Right lobe of liver (tissue), 4 donors: ENCODE data around the gene BEGAIN.

Experiments used
- CTCF ChIP-seq, 4 donors: fragments of 200-600 bp in 3 of 4; fragments of 450-650 bp in 1 of 4; IDR thresholded peaks; one replicate each; pipeline versions ENCODE4 v1.5.1 to v1.8.0; 2016 to 2022; ENCODE audit warnings: antibody characterized with exemption in 4 of 4, mild to moderate bottlenecking in 2 of 4
- POLR2A ChIP-seq: fragments of 450-650 bp; IDR thresholded peaks from one replicate; pipeline ENCODE4 v1.6.1; 2017; ENCODE audit warnings: antibody characterized with exemption, mild to moderate bottlenecking
- donor health status: DM: no; HTN: no; CAD: no.
- donor health status: DM: no; HTN: no; CAD: no.
- donor health status: DM: no; HTN: yes; CAD: no.

GRCh38 chr14:100535287-100536120 is 51.7 kb downstream of the BEGAIN start:
- TF ChIP-seq CTCF (IDR thresholded peaks at IDR 0.05): no peak
- TF ChIP-seq POLR2A: no peak
